K562 (cell line): ENCODE results near the gene PHB1. TPM values are rescaled to one million over a fixed set of nuclear protein-coding genes. Genes with fewer than 3 reads are reported as not detected.
A peak's percentile ranks its signal among the peaks of the same experiment; 100 is the strongest.

Source experiments
- ATAC-seq: fragments of 200-7000 bp; cut with Tn5 transposase; 3 replicates; pipeline ENCODE4 v1.9.1; 2020; ENCODE audit warnings: moderate library complexity
- BruUV-seq: library from RNA; stranded (reverse); fragments of 400-500 nt; replicated peaks from 2 replicates; lab custom pipeline; 2021; lab: Mats Ljungman, UMichigan
- CTCF ChIA-PET: fragments of 300-600 bp; formaldehyde crosslinking; extraction: SDS; loops from one replicate; lab custom pipeline; 2021; ENCODE audit warnings: low intra/inter-chr PET ratio; lab: Yijun Ruan, JAX
- POLR2A ChIA-PET: fragments of 300-600, 350-650 bp; sonication (Branson Sonifier 250); formaldehyde crosslinking; extraction: SDS; loops from one replicate; lab custom pipeline; 2021; ENCODE audit warnings: antibody characterized with exemption, inconsistent platforms; lab: Yijun Ruan, JAX
- DNase-seq, 4 experiments: peaks; one replicate each; pipeline versions ENCODE4 v3.0.0 to v3.0.0-alpha.2; 2011 to 2018; ENCODE audit warnings: low spot score in 3 of 4, mixed read lengths in 3 of 4; ENCODE audit errors: extremely low read depth in 1 of 4
- FAIRE-seq: peaks from 2 replicates; lab custom pipeline; 2011; peaks lifted over from hg19 to GRCh38; lab: Jason Lieb, UNC
- H2AFZ ChIP-seq: 2 replicates; pipeline ENCODE4 v1.6.0; 2011; ENCODE audit warnings: low read depth, low read length, control low read depth, inconsistent platforms
- H3K27ac ChIP-seq: fragments of 200-600 bp; 3 replicates; pipeline ENCODE4 v1.8.0; 2011; ENCODE audit warnings: low read depth, mild to moderate bottlenecking, control low read depth, inconsistent platforms, low read length, moderate library complexity, mixed read lengths; ENCODE audit errors: extremely low read depth
- H3K27me3 ChIP-seq, 2 experiments: fragments of 300-600 bp in 1 of 2; 2 replicates in 1 of 2; 3 replicates in 1 of 2; pipeline versions ENCODE4 v1.6.0 to v1.8.0; 2011; ENCODE audit warnings: inconsistent platforms in 2 of 2, low read length in 2 of 2, mild to moderate bottlenecking in 1 of 2, mixed read lengths in 1 of 2, moderate library complexity in 1 of 2; ENCODE audit not compliant: control insufficient read depth in 2 of 2, insufficient read depth in 2 of 2
- H3K36me3 ChIP-seq: fragments of 300-600 bp; 3 replicates; pipeline ENCODE4 v1.8.0; 2011; ENCODE audit warnings: mild to moderate bottlenecking, low read length, inconsistent platforms; ENCODE audit not compliant: control insufficient read depth, insufficient read depth
- H3K4me1 ChIP-seq, 2 experiments: fragments of 200-600 bp in 1 of 2; replicated peaks in 1 of 2; 2 replicates in 1 of 2; 3 replicates in 1 of 2; pipeline versions ENCODE4 v1.5.1 to v1.8.0; 2011; ENCODE audit warnings: inconsistent platforms in 2 of 2, low read length in 2 of 2, mild to moderate bottlenecking in 1 of 2, mixed read lengths in 1 of 2, moderate library complexity in 1 of 2; ENCODE audit not compliant: control insufficient read depth in 2 of 2, insufficient read depth in 2 of 2
- H3K4me2 ChIP-seq: 2 replicates; pipeline ENCODE4 v1.6.1; 2011; ENCODE audit warnings: low read length, control low read depth, inconsistent platforms, mixed read lengths; ENCODE audit not compliant: insufficient read depth
- H3K4me3 ChIP-seq: fragments of 200-600 bp; sonication (generic), shearing (Covaris generic); 2 replicates; pipeline ENCODE4 v1.5.1; 2016; ENCODE audit warnings: control low read depth, inconsistent platforms
- H3K79me2 ChIP-seq: fragments of 200-600 bp; 3 replicates; pipeline ENCODE4 v1.8.0; 2011; ENCODE audit warnings: low read length, inconsistent platforms; ENCODE audit not compliant: control insufficient read depth, insufficient read depth
- H3K9ac ChIP-seq, 2 experiments: 2 replicates each; pipeline versions ENCODE4 v1.6.0 to v1.6.1; 2011; ENCODE audit warnings: low read depth in 2 of 2, low read length in 2 of 2, control low read depth in 1 of 2, inconsistent platforms in 1 of 2, mild to moderate bottlenecking in 1 of 2, mixed read lengths in 1 of 2; ENCODE audit not compliant: insufficient read depth in 1 of 2
- H3K9me1 ChIP-seq: one replicate; pipeline ENCODE4 v1.6.0; 2011; ENCODE audit warnings: inconsistent platforms, mild to moderate bottlenecking, low read length, moderate library complexity; ENCODE audit not compliant: control insufficient read depth, insufficient read depth
- H3K9me3 ChIP-seq: replicated peaks from 2 replicates; pipeline ENCODE4 v1.5.1; 2011; ENCODE audit warnings: low read depth, low read length, inconsistent platforms; ENCODE audit not compliant: control insufficient read depth, insufficient read depth
- H4K20me1 ChIP-seq: replicated peaks from 2 replicates; pipeline ENCODE4 v1.6.1; 2011; ENCODE audit warnings: low read length, inconsistent platforms, mixed read lengths; ENCODE audit not compliant: control insufficient read depth, insufficient read depth
- BMI1 ChIP-seq: fragments of 150-350 bp; IDR thresholded peaks from 2 replicates; pipeline ENCODE4 v1.6.1; 2014; ENCODE audit warnings: low read length
- CHD2 ChIP-seq: IDR thresholded peaks from 2 replicates; pipeline ENCODE4 v1.6.1; 2011; ENCODE audit warnings: low read depth, low read length
- CREB3L1 ChIP-seq: fragments of 450-650 bp; IDR thresholded peaks from 2 replicates; pipeline ENCODE4 v1.6.1; 2014; ENCODE audit warnings: low read depth, mild to moderate bottlenecking, moderate library complexity, borderline replicate concordance
- MLLT1 ChIP-seq, 2 experiments: fragments of 450-650 bp; IDR thresholded peaks; 2 replicates each; pipeline ENCODE4 v1.6.1; 2016
- ZMIZ1 ChIP-seq, 2 experiments: fragments of 150-350 bp in 1 of 2; IDR thresholded peaks; 2 replicates each; pipeline ENCODE4 v1.6.1; 2012 to 2016; ENCODE audit warnings: low read depth in 2 of 2, low read length in 2 of 2, mild to moderate bottlenecking in 1 of 2, moderate library complexity in 1 of 2
- ZNF12 ChIP-seq: sonication (generic); formaldehyde crosslinking; IDR thresholded peaks from 2 replicates; pipeline ENCODE4 v1.4.0; 2020; ENCODE audit warnings: mild to moderate bottlenecking, missing genetic modification reagents
- ZNF165 ChIP-seq: fragments of 250-450 bp; sonication (Bioruptor Pico); IDR thresholded peaks from 2 replicates; pipeline ENCODE4 v1.4.0; 2020; ENCODE audit warnings: borderline replicate concordance
- ZNF609 ChIP-seq: sonication (generic); formaldehyde crosslinking; IDR thresholded peaks from 2 replicates; pipeline ENCODE4 v1.8.1; 2023; ENCODE audit warnings: missing genetic modification reagents, mild to moderate bottlenecking, borderline replicate concordance
- WGBS: fragments of 100-300 bp; shearing (Covaris generic); methylation state at CpG from one replicate; pipeline ENCODE4 v1.1.6; 2016; ENCODE audit warnings: low coverage, mixed read lengths; ENCODE audit not compliant: insufficient coverage; ENCODE audit errors: missing lambda C conversion rate; 5-methylcytosine and 5-hydroxymethylcytosine counted together
- in situ Hi-C: fragments of 300-500 bp; cut with MboI; formaldehyde crosslinking; loops from 4 replicates; pipeline ENCODE4 v1.15.0; 2018; ENCODE audit warnings: inconsistent platforms, mixed read lengths
- intact Hi-C: fragments of 100-400 bp; cut with micrococcal nuclease; formaldehyde crosslinking; loops from 2 replicates; pipeline ENCODE4 v1.14.2; 2022
- polyA plus RNA-seq, 8 experiments: library from polyadenylated mRNA; depleted of rRNA in 4 of 8; stranded (reverse) in 5 of 8; unstranded in 3 of 8; fragments of >200 nt; fragmentation: Nextera tagmentation in 2 of 8; fragmentation: Illumina TruSeq in 1 of 8; extraction: Ambion mirVana in 2 of 8; extraction: Trizol in 1 of 8; gene quantifications; 2 replicates each; pipeline versions ENCODE4 v1.2.1 to v1.2.3, GENCODE V29; 2011 to 2014; ENCODE audit warnings: inconsistent platforms in 1 of 8, missing spikeins in 1 of 8
- total RNA-seq, 7 experiments: library from RNA; depleted of rRNA in 6 of 7; stranded (reverse); fragments of >200 nt in 6 of 7; fragmentation: Illumina TruSeq in 2 of 7; extraction: Trizol in 2 of 7; gene quantifications; 2 replicates each; pipeline versions ENCODE4 v1.2.1 to v1.2.3, GENCODE V29; 2011 to 2021; ENCODE audit warnings: low replicate concordance in 1 of 7

The PHB1 gene
- total and polyA plus RNA-seq, 9 of the 15 experiments (the other 6 are each of a cell fraction or from before 2014, with no cell fraction given) = 191 to 818 (median 349) TPM

- TF ChIP-seq MLLT1 (IDR thresholded peaks at IDR 0.05) = no peak
Observed at GRCh38 chr17:49382556-49382955, 32.1 kb downstream of the PHB1 start (continued).

- Histone ChIP-seq H3K36me3 (no peaks in the 10 kb centered on the region), H3K4me3 (no peak overlapping the region), H2AFZ (no peak overlapping the region), H3K9me1 (no peaks in the 10 kb centered on the region), H3K4me1 (peaks cover 0 to 5% of the 10 kb centered on the region in 2 experiments; a peak in 1 of 5 replicates), H3K27ac (no peak overlapping the region), H3K4me2 (no peak overlapping the region), H3K9ac (no peak overlapping the region), H4K20me1 (no peaks in the 10 kb centered on the region), H3K79me2 (no peaks in the 10 kb centered on the region), H3K9me3 (no peaks in the 10 kb centered on the region), H3K27me3 (peaks cover 0 to 9% of the 10 kb centered on the region in 2 experiments; a peak in 1 of 5 replicates)
- WGBS = 6% methylated on average over 5 of the region's 5 CpGs
- ATAC-seq = 0 out of 3 replicates have a peak, but pooled peaks have one; percentile 35
- no peak for FAIRE-seq
- CTCF ChIA-PET = interaction anchor here (0.6 kb wide), 1 partner anchor 32 kb away, joined by 5 read pairs; no protein-coding TSS in a partner anchor
- intact Hi-C loops = no loop called here
- POLR2A ChIA-PET = interaction anchor here (0.6 to 1.7 kb wide), 6 partner anchors 8 to 381 kb away, joined by 3 to 9 read pairs (median 3); no protein-coding TSS in a partner anchor
- no peak for DNase-seq
- BruUV-seq = no TSS peak
- in situ Hi-C loops = no loop called here
- TF ChIP-seq CREB3L1 (no peak), ZNF12 (CRISPR knock-in tag) (no peak), BMI1 (no peak), ZNF165 (no peak), ZNF609 (no peak), CHD2 (no peak), ZMIZ1 (IDR thresholded peaks at IDR 0.05; ENCODE audit: low read depth in 2 of 2, low read length in 2 of 2) (no peak)
Observed at GRCh38 chr17:49381793-49382192, 32.9 kb downstream of the PHB1 start.
